Stomach (tissue), 9 donors: ENCODE results near the gene WDR27. TPM values are rescaled to one million over a fixed set of nuclear protein-coding genes. Genes with fewer than 3 reads are reported as not detected.

Source experiments
- DNase-seq, 2 donors: peaks; one replicate each; pipeline versions ENCODE4 v3.0.0 to v3.0.0-alpha.2; 2013 to 2019
- H3K27ac ChIP-seq, 5 donors: fragments of 200-600 bp in 4 of 5; sonication (generic) in 4 of 5; one replicate each; pipeline ENCODE4 v1.5.1; 2013 to 2019; ENCODE audit warnings: mild to moderate bottlenecking in 1 of 5, moderate library complexity in 1 of 5
- H3K27me3 ChIP-seq, 3 donors: fragments of 200-600 bp; sonication (generic); one replicate each; pipeline ENCODE4 v1.5.1; 2017 to 2019; ENCODE audit warnings: mixed run types in 1 of 3
- H3K36me3 ChIP-seq, 4 donors: fragments of 200-600 bp; sonication (generic); 1 replicate in 3 of 4; 2 replicates in 1 of 4; pipeline ENCODE4 v1.5.1; 2016 to 2019
- H3K4me1 ChIP-seq, 4 donors: fragments of 200-600 bp; sonication (generic); one replicate each; pipeline ENCODE4 v1.5.1; 2016 to 2019
- H3K4me3 ChIP-seq, 4 donors: fragments of 200-600 bp; sonication (generic) in 3 of 4; one replicate each; pipeline ENCODE4 v1.5.1; 2016 to 2019; ENCODE audit warnings: mild to moderate bottlenecking in 1 of 4
- H3K9me3 ChIP-seq, 4 donors: fragments of 200-600 bp; sonication (generic); one replicate each; pipeline ENCODE4 v1.5.1; 2016 to 2019
- CTCF ChIP-seq, 7 experiments: fragments of 450-650 bp in 4 of 7; fragments of 200-600 bp in 3 of 7; sonication (generic) in 3 of 7; IDR thresholded peaks; one replicate each; pipeline ENCODE4 v1.5.1; 2016 to 2019; ENCODE audit warnings: antibody characterized with exemption in 7 of 7, control low read depth in 2 of 7, mild to moderate bottlenecking in 1 of 7
- EP300 ChIP-seq: sonication (generic); formaldehyde crosslinking; IDR thresholded peaks from one replicate; pipeline ENCODE4 v1.6.1; 2017; ENCODE audit warnings: antibody characterized with exemption
- POLR2A ChIP-seq, 4 donors: fragments of 450-650 bp; IDR thresholded peaks; one replicate each; pipeline ENCODE4 v1.6.1; 2016; ENCODE audit warnings: antibody characterized with exemption in 4 of 4, control low read depth in 2 of 4, mild to moderate bottlenecking in 1 of 4, moderate library complexity in 1 of 4
- POLR2AphosphoS5 ChIP-seq, 3 donors: sonication (generic); formaldehyde crosslinking; IDR thresholded peaks; one replicate each; pipeline ENCODE4 v1.6.1; 2016; ENCODE audit warnings: antibody characterized with exemption in 3 of 3
- WGBS, 5 donors: extraction: QIAGEN DNeasy Blood & Tissue Kit in 3 of 5; methylation state at CpG; one replicate each; pipeline versions ENCODE4 v1.1.5 to v1.1.7; 2013 to 2018; 5-methylcytosine and 5-hydroxymethylcytosine counted together
- intact Hi-C: fragments of 100-400 bp; cut with DNase I; formaldehyde crosslinking; loops from one replicate; pipeline ENCODE4 v1.15.1; 2023; ENCODE audit warnings: low total_unique reads
- polyA plus RNA-seq, 3 donors: library from polyadenylated mRNA; stranded (reverse); fragments of 200-250 nt; gene quantifications; one replicate each; pipeline ENCODE4 v1.2.3, GENCODE V29; 2013
- total RNA-seq, 5 donors: library from RNA; depleted of rRNA; stranded (reverse); fragments of >200 nt; gene quantifications; one replicate each; pipeline versions ENCODE4 v1.1.0 to v1.2.3, GENCODE V29; 2014 to 2016
- donor health status: healthy with polysubstance abuse.
- donor health status: Bipolar disorder and iron deficiency.
- donor health status: healthy.

WDR27 gene
- total and polyA plus RNA-seq, 8 donors: 4.9 to 271 (median 39.9) TPM

- TF ChIP-seq CTCF (IDR thresholded peaks at IDR 0.05): no peak
- TF ChIP-seq EP300: no peak
- no peak for TF ChIP-seq POLR2AphosphoS5 (IDR thresholded peaks at IDR 0.05)
- no peak for TF ChIP-seq POLR2A (IDR thresholded peaks at IDR 0.05)
- Histone ChIP-seq H3K27me3 (no peaks in the 10 kb centered on the region), H3K9me3 (no peaks in the 10 kb centered on the region), H3K4me3 (no peak overlapping the region), H3K4me1 (no peaks in the 10 kb centered on the region), H3K27ac (no peak overlapping the region), H3K36me3 (peaks cover 0 to 21% (median 14%) of the 10 kb centered on the region in 4 donors)
- WGBS, 5 donors: 77 to 93% (median 91%) methylated on average over 12 to 18 of the region's 18 CpGs
- intact Hi-C loops: no loop called here
- DNase-seq: peak in 1 of 2 donors; percentile 55
These were observed 61.4 kb downstream of the WDR27 start for GRCh38 chr6:169640351-169640852.

GRCh38 chr6:169639653-169640278, 62.1 kb downstream of the WDR27 start:
- intact Hi-C loops: no loop called here
- Histone ChIP-seq H3K4me1 (no peaks in the 10 kb centered on the region), H3K36me3 (peaks cover 0 to 24% (median 17%) of the 10 kb centered on the region in 4 donors), H3K9me3 (no peaks in the 10 kb centered on the region), H3K27me3 (no peaks in the 10 kb centered on the region), H3K4me3 (no peak overlapping the region), H3K27ac (no peak overlapping the region)
- no peak for TF ChIP-seq POLR2AphosphoS5 (IDR thresholded peaks at IDR 0.05)
- TF ChIP-seq POLR2A (IDR thresholded peaks at IDR 0.05): no peak
- no peak for TF ChIP-seq EP300
- no peak for TF ChIP-seq CTCF (IDR thresholded peaks at IDR 0.05)
- no peak for DNase-seq
- WGBS, 5 donors: 76 to 83% (median 81%) methylated on average over 19 to 21 of the region's 21 CpGs

GRCh38 chr6:169638915-169639314, 62.9 kb downstream of the WDR27 start:
- Histone ChIP-seq H3K4me1 (no peaks in the 10 kb centered on the region), H3K36me3 (peaks cover 0 to 33% (median 23%) of the 10 kb centered on the region in 4 donors), H3K27me3 (no peaks in the 10 kb centered on the region), H3K27ac (no peak overlapping the region), H3K4me3 (no peak overlapping the region), H3K9me3 (no peaks in the 10 kb centered on the region)
- no peak for DNase-seq
- intact Hi-C loops: no loop called here
- TF ChIP-seq EP300: no peak
- TF ChIP-seq POLR2A (IDR thresholded peaks at IDR 0.05): no peak
- no peak for TF ChIP-seq POLR2AphosphoS5 (IDR thresholded peaks at IDR 0.05)
- no peak for TF ChIP-seq CTCF (IDR thresholded peaks at IDR 0.05)
- WGBS, 5 donors: 94 to 97% (median 95%) methylated on average over 19 of the region's 19 CpGs

GRCh38 chr6:169638388-169638787, 63.4 kb downstream of the WDR27 start:
- Histone ChIP-seq H3K36me3 (peaks cover 0 to 38% (median 28%) of the 10 kb centered on the region in 4 donors), H3K9me3 (no peaks in the 10 kb centered on the region), H3K4me1 (no peaks in the 10 kb centered on the region), H3K27me3 (no peaks in the 10 kb centered on the region), H3K27ac (no peak overlapping the region), H3K4me3 (no peak overlapping the region)
- TF ChIP-seq CTCF (IDR thresholded peaks at IDR 0.05) (no peak), POLR2AphosphoS5 (IDR thresholded peaks at IDR 0.05) (no peak), POLR2A (IDR thresholded peaks at IDR 0.05) (no peak), EP300 (no peak)
- 86 to 96% (median 95%) methylated on average over 14 of the region's 14 CpGs for WGBS, 5 donors
- DNase-seq: no peak
- intact Hi-C loops: no loop called here
